ENCODE results near the gene ANKRD62. TPM values are rescaled to one million over a fixed set of nuclear protein-coding genes. Genes with fewer than 3 reads are reported as not detected.

ANKRD62 gene
- total RNA-seq, 4 donors from 2014 or later = 0.16 to 1.2 TPM; not detected in 2

GRCh38 chr18:12086249-12086648 is 7.4 kb upstream of the ANKRD62 start:
- WGBS = 5% methylated on average over 2 of the region's 5 CpGs
- Histone ChIP-seq H3K27ac (no peak overlapping the region), H3K27me3 (no peaks in the 10 kb centered on the region), H3K9me3 (no peaks in the 10 kb centered on the region), H3K36me3 (no peaks in the 10 kb centered on the region), H3K4me3 (no peak overlapping the region), H3K4me1 (no peaks in the 10 kb centered on the region)
- TF ChIP-seq CTCF (IDR thresholded peaks at IDR 0.05) (no peak), EP300 (IDR thresholded peaks at IDR 0.05) (no peak), POLR2AphosphoS5 (IDR thresholded peaks at IDR 0.05) (no peak), POLR2A (IDR thresholded peaks at IDR 0.05) (no peak)
- DNase-seq (ENCODE audit: low spot score in 2 of 2) = no peak

- no peak overlapping the region for H3K4me3 ChIP-seq
- no peaks in the 10 kb centered on the region for H3K27me3 ChIP-seq
- 96% methylated on average over 13 of the region's 18 CpGs for WGBS
- no peak for TF ChIP-seq POLR2AphosphoS5 (IDR thresholded peaks at IDR 0.05)
- TF ChIP-seq EP300 (IDR thresholded peaks at IDR 0.05) = no peak
- TF ChIP-seq CTCF (IDR thresholded peaks at IDR 0.05) = no peak
- TF ChIP-seq POLR2A (IDR thresholded peaks at IDR 0.05) = no peak
- DNase-seq (ENCODE audit: low spot score in 2 of 2) = no peak
- H3K9me3 ChIP-seq = no peaks in the 10 kb centered on the region
- H3K36me3 ChIP-seq = no peaks in the 10 kb centered on the region
- H3K27ac ChIP-seq = no peak overlapping the region
- H3K4me1 ChIP-seq = no peaks in the 10 kb centered on the region
Measured at GRCh38 chr18:12086677-12087470, 6.8 kb upstream of the ANKRD62 start.

GRCh38 chr18:12087471-12088025 is 6.1 kb upstream of the ANKRD62 start:
- H3K36me3 ChIP-seq = no peaks in the 10 kb centered on the region
- 72% methylated on average over 3 of the region's 3 CpGs for WGBS
- no peaks in the 10 kb centered on the region for H3K9me3 ChIP-seq
- no peak for TF ChIP-seq POLR2A (IDR thresholded peaks at IDR 0.05)
- DNase-seq (ENCODE audit: low spot score in 2 of 2) = no peak
- H3K4me3 ChIP-seq = no peak overlapping the region
- no peak overlapping the region for H3K27ac ChIP-seq
- H3K4me1 ChIP-seq = no peaks in the 10 kb centered on the region
- H3K27me3 ChIP-seq = no peaks in the 10 kb centered on the region

- no peaks in the 10 kb centered on the region for H3K9me3 ChIP-seq
- DNase-seq (ENCODE audit: low spot score in 2 of 2) = no peak
- H3K4me3 ChIP-seq = no peak overlapping the region
- no peaks in the 10 kb centered on the region for H3K4me1 ChIP-seq
- no peaks in the 10 kb centered on the region for H3K27me3 ChIP-seq
- 86% methylated on average over 3 of the region's 4 CpGs for WGBS
- no peaks in the 10 kb centered on the region for H3K36me3 ChIP-seq
- H3K27ac ChIP-seq = no peak overlapping the region
- no peak for TF ChIP-seq CTCF (IDR thresholded peaks at IDR 0.05)
- no peak for TF ChIP-seq POLR2A (IDR thresholded peaks at IDR 0.05)
- no peak for TF ChIP-seq POLR2AphosphoS5 (IDR thresholded peaks at IDR 0.05)
- TF ChIP-seq EP300 (IDR thresholded peaks at IDR 0.05) = no peak
Measured at GRCh38 chr18:12088096-12088495, 5.5 kb upstream of the ANKRD62 start.

- Histone ChIP-seq H3K4me3 (no peak overlapping the region), H3K9me3 (no peaks in the 10 kb centered on the region), H3K27me3 (no peaks in the 10 kb centered on the region), H3K36me3 (no peaks in the 10 kb centered on the region), H3K27ac (no peak overlapping the region), H3K4me1 (no peaks in the 10 kb centered on the region)
- WGBS = 79% methylated on average over 5 of the region's 5 CpGs
- no peak for TF ChIP-seq POLR2A (IDR thresholded peaks at IDR 0.05)
- TF ChIP-seq EP300 (IDR thresholded peaks at IDR 0.05) = no peak
- no peak for TF ChIP-seq CTCF (IDR thresholded peaks at IDR 0.05)
- TF ChIP-seq POLR2AphosphoS5 (IDR thresholded peaks at IDR 0.05) = no peak
- no peak for DNase-seq (ENCODE audit: low spot score in 2 of 2)
Measured at GRCh38 chr18:12088731-12089375, 4.8 kb upstream of the ANKRD62 start.

All from suprapubic skin (tissue), 4 donors.